Kidney (tissue), 14 donors: ENCODE results near the gene SLC66A2. TPM values are rescaled to one million over a fixed set of nuclear protein-coding genes. Genes with fewer than 3 reads are reported as not detected.

Experiments used
- DNase-seq, 5 donors: peaks; one replicate each; pipeline ENCODE4 v3.0.0-alpha.2; 2013 to 2020
- FAIRE-seq: peaks from 2 replicates; lab custom pipeline; 2012; peaks lifted over from hg19 to GRCh38; lab: Jason Lieb, UNC
- H3K27ac ChIP-seq, 2 donors: one replicate each; pipeline ENCODE4 v1.7.0; 2013; ENCODE audit warnings: low read depth in 2 of 2, low read length in 2 of 2, inconsistent platforms in 1 of 2
- H3K27me3 ChIP-seq: one replicate; pipeline ENCODE4 v1.7.1; 2013; ENCODE audit warnings: low read length, inconsistent platforms; ENCODE audit not compliant: control insufficient read depth, insufficient read depth
- H3K36me3 ChIP-seq, 3 donors: one replicate each; pipeline versions ENCODE4 v1.7.0 to v1.7.1; 2013; ENCODE audit warnings: low read length in 3 of 3, control low read depth in 1 of 3, inconsistent platforms in 1 of 3; ENCODE audit not compliant: insufficient read depth in 3 of 3, control insufficient read depth in 2 of 3
- H3K4me1 ChIP-seq, 3 donors: one replicate each; pipeline versions ENCODE4 v1.7.0 to v1.7.1; 2013; ENCODE audit warnings: low read length in 3 of 3, inconsistent platforms in 1 of 3, low read depth in 1 of 3; ENCODE audit not compliant: control insufficient read depth in 2 of 3, insufficient read depth in 2 of 3
- H3K4me3 ChIP-seq, 3 donors: one replicate each; pipeline versions ENCODE4 v1.7.0 to v1.8.1; 2013; ENCODE audit warnings: low read length in 3 of 3, control low read depth in 1 of 3, inconsistent platforms in 1 of 3
- H3K9ac ChIP-seq, 3 donors: one replicate each; pipeline versions ENCODE4 v1.7.0 to v1.7.1; 2013; ENCODE audit warnings: low read length in 3 of 3, control low read depth in 1 of 3, inconsistent platforms in 1 of 3
- H3K9me3 ChIP-seq, 3 donors: one replicate each; pipeline versions ENCODE4 v1.7.0 to v1.7.1; 2013; ENCODE audit warnings: low read length in 3 of 3, control low read depth in 1 of 3, inconsistent platforms in 1 of 3; ENCODE audit not compliant: control insufficient read depth in 2 of 3, insufficient read depth in 1 of 3
- intact Hi-C: fragments of 100-400 bp; cut with DNase I; formaldehyde crosslinking; loops from one replicate; pipeline ENCODE4 v1.11.1; 2022
- polyA plus RNA-seq: library from polyadenylated mRNA; stranded (reverse); fragments of 350-450 nt; fragmentation: Illumina TruSeq; extraction: RNeasy Lipid Tissue Mini Kit (QIAGEN cat#74804); gene quantifications from one replicate; pipeline ENCODE4 v1.2.3, GENCODE V29; 2014; ENCODE audit warnings: low read depth, low replicate concordance; ENCODE audit not compliant: insufficient read depth
- total RNA-seq: library from RNA; stranded (reverse); fragmentation: NEBNext Ultra II Directional; extraction: Animal tissue kit (Norgen Biotek cat#: 25700); gene quantifications from one replicate; pipeline ENCODE4 v1.2.1, GENCODE V29; 2021
- TF ChIP-seq, protein P1 (sequence below): IDR thresholded peaks from 3 replicates; pipeline ENCODE4 v1.5.1; 2012; ENCODE audit warnings: mild to moderate bottlenecking, moderate library complexity, borderline replicate concordance; ENCODE audit not compliant: insufficient read depth; ENCODE audit errors: extremely low read depth
- donor health status: control.
- donor health status: control.
- donor health status: control.
- donor health status: control.
- donor health status: control.
- donor health status: DM: yes; HTN: yes; CAD: no.
- donor health status: Normal renal cell carcinoma (clear cell type).

Gene SLC66A2
- total and polyA plus RNA-seq, 2 donors from 2014 or later: 41.9 to 45.5 TPM

DNA sequence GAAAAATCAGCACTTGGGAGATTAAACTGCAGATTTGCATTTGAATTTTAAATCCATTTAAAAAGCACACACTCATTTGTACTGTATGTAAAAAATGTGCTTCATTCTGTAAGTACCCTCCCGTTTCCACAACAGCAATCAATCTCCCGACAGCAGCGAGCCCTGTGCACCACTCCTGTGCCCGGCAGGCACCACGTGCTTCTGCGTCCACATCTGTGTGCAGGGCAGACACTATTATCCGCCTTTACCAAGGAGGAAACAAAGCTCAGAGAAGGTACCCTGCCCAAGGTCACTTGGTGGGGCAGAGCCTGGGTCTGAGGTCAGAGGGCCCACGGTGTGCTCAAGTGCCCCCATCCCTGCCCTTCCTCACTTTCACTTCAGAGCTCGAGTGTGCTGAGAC lies 20.5 kb upstream of the SLC66A2 start:
- no peak overlapping the region for H3K9ac ChIP-seq
- no peaks in the 10 kb centered on the region for H3K4me1 ChIP-seq
- DNase-seq: no peak
- FAIRE-seq: no peak
- H3K27me3 ChIP-seq: no peaks in the 10 kb centered on the region
- no peak overlapping the region for H3K4me3 ChIP-seq
- no peak overlapping the region for H3K27ac ChIP-seq
- TF ChIP-seq, protein P1, sequence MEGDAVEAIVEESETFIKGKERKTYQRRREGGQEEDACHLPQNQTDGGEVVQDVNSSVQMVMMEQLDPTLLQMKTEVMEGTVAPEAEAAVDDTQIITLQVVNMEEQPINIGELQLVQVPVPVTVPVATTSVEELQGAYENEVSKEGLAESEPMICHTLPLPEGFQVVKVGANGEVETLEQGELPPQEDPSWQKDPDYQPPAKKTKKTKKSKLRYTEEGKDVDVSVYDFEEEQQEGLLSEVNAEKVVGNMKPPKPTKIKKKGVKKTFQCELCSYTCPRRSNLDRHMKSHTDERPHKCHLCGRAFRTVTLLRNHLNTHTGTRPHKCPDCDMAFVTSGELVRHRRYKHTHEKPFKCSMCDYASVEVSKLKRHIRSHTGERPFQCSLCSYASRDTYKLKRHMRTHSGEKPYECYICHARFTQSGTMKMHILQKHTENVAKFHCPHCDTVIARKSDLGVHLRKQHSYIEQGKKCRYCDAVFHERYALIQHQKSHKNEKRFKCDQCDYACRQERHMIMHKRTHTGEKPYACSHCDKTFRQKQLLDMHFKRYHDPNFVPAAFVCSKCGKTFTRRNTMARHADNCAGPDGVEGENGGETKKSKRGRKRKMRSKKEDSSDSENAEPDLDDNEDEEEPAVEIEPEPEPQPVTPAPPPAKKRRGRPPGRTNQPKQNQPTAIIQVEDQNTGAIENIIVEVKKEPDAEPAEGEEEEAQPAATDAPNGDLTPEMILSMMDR: no peak
- H3K9me3 ChIP-seq: no peaks in the 10 kb centered on the region
- H3K36me3 ChIP-seq: peaks cover 2 to 40% (median 12%) of the 10 kb centered on the region in 3 donors
- intact Hi-C loops: no loop called here

DNA sequence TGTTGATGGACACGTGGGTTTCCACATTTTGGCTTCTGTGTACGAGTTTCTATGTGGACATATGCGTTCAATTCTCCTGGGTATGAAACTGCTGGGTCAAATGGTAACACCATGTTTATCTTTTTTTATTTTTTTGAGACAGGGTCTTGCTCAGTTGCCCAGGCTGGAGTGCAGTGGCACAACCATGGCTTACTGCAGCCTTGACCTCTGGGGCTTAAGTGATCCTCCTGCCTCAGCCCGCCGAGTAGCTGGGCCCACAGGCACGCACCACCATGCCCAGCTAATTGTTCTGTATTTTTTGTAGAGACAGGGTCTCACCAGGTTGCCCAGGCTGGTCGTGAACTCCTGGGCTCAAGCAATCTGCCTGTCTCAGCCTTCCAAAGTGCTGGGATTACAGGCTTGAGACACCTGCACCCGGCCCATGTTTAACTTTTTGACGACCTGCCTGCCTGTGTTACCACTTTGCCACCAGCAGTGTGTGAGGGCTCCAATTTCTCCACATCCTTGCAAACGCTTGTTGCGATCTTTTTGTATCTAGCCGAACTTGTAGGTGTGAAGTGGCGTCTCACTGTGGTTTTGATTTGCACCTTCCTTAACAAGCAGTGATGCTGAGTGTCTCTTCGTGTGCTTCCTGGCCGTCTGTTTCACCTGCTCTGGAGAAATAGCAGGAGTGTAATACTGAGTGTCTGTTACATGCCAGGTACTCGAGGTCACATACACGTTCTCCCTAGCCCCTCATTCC lies 19.9 kb upstream of the SLC66A2 start:
- DNase-seq (no peak), FAIRE-seq (no peak)
- Histone ChIP-seq H3K36me3 (peaks cover 2 to 38% (median 12%) of the 10 kb centered on the region in 3 donors), H3K4me3 (no peak overlapping the region), H3K4me1 (no peaks in the 10 kb centered on the region), H3K27ac (no peak overlapping the region), H3K9me3 (no peaks in the 10 kb centered on the region), H3K27me3 (no peaks in the 10 kb centered on the region), H3K9ac (no peak overlapping the region)
- TF ChIP-seq, protein P1: no peak
- intact Hi-C loops: no loop called here

DNA sequence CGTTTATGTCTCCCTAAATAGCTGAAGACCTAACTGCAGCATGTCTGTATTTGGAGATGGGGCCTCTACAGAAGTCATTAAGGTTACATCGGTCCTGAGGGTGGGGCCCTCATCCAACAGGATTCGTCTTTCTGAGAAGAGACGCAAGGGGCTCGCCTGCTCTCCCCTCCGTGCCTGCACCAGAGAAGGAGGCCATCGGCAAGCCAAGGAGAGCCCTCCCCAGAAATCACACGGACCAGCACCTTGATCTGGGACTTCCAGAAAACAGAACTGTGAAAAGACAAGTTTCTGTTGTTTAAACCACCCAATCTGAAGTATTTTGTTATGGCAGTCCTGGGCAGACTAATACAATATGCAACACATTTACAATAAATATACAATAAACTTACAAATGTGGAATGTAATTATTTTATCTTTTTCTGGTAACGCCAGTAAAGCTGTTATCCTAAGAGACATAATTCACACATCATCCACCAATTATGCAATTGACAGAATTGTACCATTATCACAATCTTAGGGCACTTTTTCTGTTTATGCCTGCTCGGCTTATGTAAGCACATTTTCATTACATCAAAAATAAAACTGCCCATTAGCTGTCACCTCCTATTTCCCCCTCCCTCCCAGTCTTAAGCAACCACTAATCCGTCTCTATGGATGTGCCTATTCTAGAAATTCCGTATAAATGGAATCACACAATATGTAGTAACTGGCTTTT lies 19.1 kb upstream of the SLC66A2 start:
- no peak overlapping the region for H3K9ac ChIP-seq
- peaks cover 2 to 30% (median 12%) of the 10 kb centered on the region in 3 donors for H3K36me3 ChIP-seq
- peaks cover 0 to 1% (median under 1%) of the 10 kb centered on the region in 3 donors for H3K4me1 ChIP-seq
- no peaks in the 10 kb centered on the region for H3K9me3 ChIP-seq
- no peak overlapping the region for H3K27ac ChIP-seq
- DNase-seq (no peak), FAIRE-seq (no peak)
- intact Hi-C loops: no loop called here
- no peaks in the 10 kb centered on the region for H3K27me3 ChIP-seq
- no peak overlapping the region for H3K4me3 ChIP-seq
- TF ChIP-seq, protein P1: no peak
